ENCODE results near the gene FBXO9.

DNA sequence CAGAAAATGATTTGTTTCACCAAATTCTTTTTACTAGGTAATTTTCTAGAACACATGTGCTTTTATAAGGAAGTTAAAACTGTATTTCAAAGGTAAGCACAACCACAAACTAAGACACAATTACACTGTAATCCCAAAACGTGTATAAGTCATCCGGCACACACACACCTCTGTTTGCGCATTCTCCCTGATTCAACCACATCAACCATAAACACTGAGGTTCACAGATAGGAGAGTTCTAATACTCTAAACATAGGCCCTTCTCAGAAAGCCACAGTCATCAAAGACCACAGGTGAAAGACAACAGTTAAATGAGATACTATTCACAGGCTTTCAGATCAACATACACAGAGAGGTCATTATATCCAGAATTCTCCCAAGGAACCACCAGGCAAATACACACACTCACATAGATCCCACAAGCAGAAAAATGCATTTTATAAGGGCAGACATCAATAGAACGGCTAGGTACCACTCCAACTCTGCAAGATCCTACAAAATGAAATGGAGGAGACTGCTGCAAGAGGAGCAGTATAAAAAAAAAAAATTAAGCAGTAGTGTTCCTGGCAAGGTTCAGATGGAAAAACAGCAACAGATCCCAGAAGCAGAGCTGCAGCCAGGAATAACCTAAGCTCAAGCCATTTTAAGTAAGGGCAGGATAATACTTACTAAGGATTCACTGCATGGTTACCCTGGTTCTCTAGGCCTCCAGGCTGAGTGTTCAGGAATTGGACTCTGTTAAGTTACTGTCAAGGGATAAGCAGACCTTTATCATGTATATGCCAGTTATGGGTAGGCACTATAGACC, 6.6 kb upstream of the FBXO9 start:
- TF ChIP-seq EP300 (IDR thresholded peaks at IDR 0.05; ENCODE audit: borderline replicate concordance in 1 of 2, low read depth in 1 of 2, low read length in 1 of 2), result no peak
- TF ChIP-seq TAF1 (IDR thresholded peaks at IDR 0.05; ENCODE audit: borderline replicate concordance, low read depth, low read length), result no peak
- no peak for TF ChIP-seq JUND (IDR thresholded peaks at IDR 0.05)
- TF ChIP-seq, protein P1, sequence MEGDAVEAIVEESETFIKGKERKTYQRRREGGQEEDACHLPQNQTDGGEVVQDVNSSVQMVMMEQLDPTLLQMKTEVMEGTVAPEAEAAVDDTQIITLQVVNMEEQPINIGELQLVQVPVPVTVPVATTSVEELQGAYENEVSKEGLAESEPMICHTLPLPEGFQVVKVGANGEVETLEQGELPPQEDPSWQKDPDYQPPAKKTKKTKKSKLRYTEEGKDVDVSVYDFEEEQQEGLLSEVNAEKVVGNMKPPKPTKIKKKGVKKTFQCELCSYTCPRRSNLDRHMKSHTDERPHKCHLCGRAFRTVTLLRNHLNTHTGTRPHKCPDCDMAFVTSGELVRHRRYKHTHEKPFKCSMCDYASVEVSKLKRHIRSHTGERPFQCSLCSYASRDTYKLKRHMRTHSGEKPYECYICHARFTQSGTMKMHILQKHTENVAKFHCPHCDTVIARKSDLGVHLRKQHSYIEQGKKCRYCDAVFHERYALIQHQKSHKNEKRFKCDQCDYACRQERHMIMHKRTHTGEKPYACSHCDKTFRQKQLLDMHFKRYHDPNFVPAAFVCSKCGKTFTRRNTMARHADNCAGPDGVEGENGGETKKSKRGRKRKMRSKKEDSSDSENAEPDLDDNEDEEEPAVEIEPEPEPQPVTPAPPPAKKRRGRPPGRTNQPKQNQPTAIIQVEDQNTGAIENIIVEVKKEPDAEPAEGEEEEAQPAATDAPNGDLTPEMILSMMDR (IDR thresholded peaks at IDR 0.05), result no peak
- TF ChIP-seq, protein P2, sequence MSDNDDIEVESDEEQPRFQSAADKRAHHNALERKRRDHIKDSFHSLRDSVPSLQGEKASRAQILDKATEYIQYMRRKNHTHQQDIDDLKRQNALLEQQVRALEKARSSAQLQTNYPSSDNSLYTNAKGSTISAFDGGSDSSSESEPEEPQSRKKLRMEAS (IDR thresholded peaks at IDR 0.05; ENCODE audit: low read depth), result no peak
- no peak for TF ChIP-seq NRF1 (IDR thresholded peaks at IDR 0.05; ENCODE audit: low read depth, low read length)
- TF ChIP-seq YY1 (IDR thresholded peaks at IDR 0.05; ENCODE audit: low read depth), result no peak
- no peak for TF ChIP-seq RFX5 (IDR thresholded peaks at IDR 0.05; ENCODE audit: low read length)
- TF ChIP-seq RCOR1 (IDR thresholded peaks at IDR 0.05; ENCODE audit: low read length), result no peak

All from SK-N-SH (cell line).